Activated naive CD4-positive, alpha-beta T cell treated with anti-CD3 and anti-CD28 coated beads, Interleukin-2, amount 10 ng/mL, durations not matched to agents 7 days and 5 days (primary cell): ENCODE measurements around the gene PRKCA.
"Not testable (repeated sequence)": the region's sequence is repeated elsewhere in the genome, so short reads cannot be mapped to it uniquely, and the experiment has no call there.

Source experiments
- CTCF ChIA-PET: fragments of 350-600 bp; sonication (Branson Sonifier 250); formaldehyde crosslinking; loops from one replicate; lab custom pipeline; 2021; ENCODE audit warnings: antibody characterized with exemption; lab: Charles Lee
- DNase-seq: peaks from one replicate; pipeline ENCODE4 v3.0.0-alpha.2; 2020
- H3K27ac Mint-ChIP-seq: one replicate; pipeline ENCODE4 v1.8.0; 2021; ENCODE audit warnings: mild to moderate bottlenecking, moderate library complexity, mixed read lengths
- H3K27me3 Mint-ChIP-seq: one replicate; pipeline ENCODE4 v1.8.0; 2021; ENCODE audit warnings: mild to moderate bottlenecking, mixed read lengths
- H3K36me3 Mint-ChIP-seq: one replicate; pipeline ENCODE4 v1.8.0; 2021; ENCODE audit warnings: mixed read lengths
- H3K4me1 Mint-ChIP-seq: one replicate; pipeline ENCODE4 v1.8.0; 2021; ENCODE audit warnings: mixed read lengths
- H3K4me3 Mint-ChIP-seq: one replicate; pipeline ENCODE4 v1.8.0; 2021; ENCODE audit warnings: mild to moderate bottlenecking, moderate library complexity, mixed read lengths
- H3K9me3 Mint-ChIP-seq: one replicate; pipeline ENCODE4 v1.8.0; 2021; ENCODE audit warnings: mixed read lengths

PRKCA gene

DNA sequence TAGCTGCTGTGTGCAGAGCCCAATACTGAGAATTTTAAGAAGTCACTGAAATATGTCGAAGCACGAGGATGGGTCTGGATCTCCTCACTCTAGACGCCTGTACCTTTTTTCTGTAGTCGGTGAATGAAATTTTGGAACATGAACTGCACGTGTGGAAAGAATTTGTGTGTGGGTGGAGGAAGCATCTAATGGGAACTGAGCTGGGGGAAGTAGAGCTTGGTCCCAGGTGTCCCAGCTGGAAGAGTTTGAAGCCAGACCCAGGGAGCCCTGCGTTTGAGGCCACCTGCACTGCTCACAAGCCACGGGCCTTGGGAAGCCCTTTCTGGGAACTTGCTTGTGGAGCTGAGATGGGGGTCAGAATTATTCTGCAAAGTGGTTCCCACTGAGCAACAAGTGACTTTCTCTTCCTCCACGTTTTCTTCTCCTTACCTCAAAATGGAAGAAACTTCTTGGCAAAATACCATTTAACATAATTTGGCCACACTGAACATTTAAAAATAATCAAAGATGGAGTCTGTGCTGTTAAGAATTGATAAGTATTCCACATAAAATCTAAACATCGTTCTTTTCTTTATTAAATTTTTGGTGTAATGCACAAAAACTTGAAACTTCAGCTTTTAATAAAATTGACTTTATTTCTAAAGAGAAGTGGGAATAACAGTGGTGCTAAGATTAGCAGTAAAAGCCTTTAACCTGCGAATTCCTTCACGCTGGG is 163.8 kb downstream of the PRKCA start:
- Mint-ChIP-seq H3K36me3 (peaks cover 20% of the 10 kb centered on the region), H3K27me3 (no peaks in the 10 kb centered on the region), H3K9me3 (no peaks in the 10 kb centered on the region), H3K4me1 (peaks cover 56% of the 10 kb centered on the region), H3K4me3 (no peak overlapping the region), H3K27ac (peak overlapping the region; percentile 85)
- DNase-seq: no peak
- CTCF ChIA-PET: interaction anchor here (2.6 kb wide), 1 partner anchor 101 kb away, joined by 10 read pairs; no protein-coding TSS in a partner anchor

- Mint-ChIP-seq H3K9me3 (no peaks in the 10 kb centered on the region), H3K27me3 (no peaks in the 10 kb centered on the region), H3K4me1 (peaks cover 58% of the 10 kb centered on the region), H3K27ac (peak overlapping the region; percentile 85), H3K36me3 (peaks cover 15% of the 10 kb centered on the region), H3K4me3 (peak overlapping the region; percentile 33)
- CTCF ChIA-PET: interaction anchor here (1.6 to 2.6 kb wide), 2 partner anchors 45 to 100 kb away, joined by 3 to 10 read pairs; no protein-coding TSS in a partner anchor
- DNase-seq: peak; percentile 60
Measured at GRCh38 chr17:66466840-66467367, 164.5 kb downstream of the PRKCA start.

- no peak for DNase-seq
- H3K4me3 Mint-ChIP-seq: no peak overlapping the region
- CTCF ChIA-PET: interaction anchor here (1.6 kb wide), 1 partner anchor 44 kb away, joined by 3 read pairs; no protein-coding TSS in a partner anchor
- H3K27ac Mint-ChIP-seq: no peak overlapping the region
- H3K9me3 Mint-ChIP-seq: no peaks in the 10 kb centered on the region
- peaks cover 61% of the 10 kb centered on the region for H3K4me1 Mint-ChIP-seq
- peaks cover 21% of the 10 kb centered on the region for H3K36me3 Mint-ChIP-seq
- no peaks in the 10 kb centered on the region for H3K27me3 Mint-ChIP-seq
Measured at GRCh38 chr17:66467766-66468165, 165.4 kb downstream of the PRKCA start.

DNA sequence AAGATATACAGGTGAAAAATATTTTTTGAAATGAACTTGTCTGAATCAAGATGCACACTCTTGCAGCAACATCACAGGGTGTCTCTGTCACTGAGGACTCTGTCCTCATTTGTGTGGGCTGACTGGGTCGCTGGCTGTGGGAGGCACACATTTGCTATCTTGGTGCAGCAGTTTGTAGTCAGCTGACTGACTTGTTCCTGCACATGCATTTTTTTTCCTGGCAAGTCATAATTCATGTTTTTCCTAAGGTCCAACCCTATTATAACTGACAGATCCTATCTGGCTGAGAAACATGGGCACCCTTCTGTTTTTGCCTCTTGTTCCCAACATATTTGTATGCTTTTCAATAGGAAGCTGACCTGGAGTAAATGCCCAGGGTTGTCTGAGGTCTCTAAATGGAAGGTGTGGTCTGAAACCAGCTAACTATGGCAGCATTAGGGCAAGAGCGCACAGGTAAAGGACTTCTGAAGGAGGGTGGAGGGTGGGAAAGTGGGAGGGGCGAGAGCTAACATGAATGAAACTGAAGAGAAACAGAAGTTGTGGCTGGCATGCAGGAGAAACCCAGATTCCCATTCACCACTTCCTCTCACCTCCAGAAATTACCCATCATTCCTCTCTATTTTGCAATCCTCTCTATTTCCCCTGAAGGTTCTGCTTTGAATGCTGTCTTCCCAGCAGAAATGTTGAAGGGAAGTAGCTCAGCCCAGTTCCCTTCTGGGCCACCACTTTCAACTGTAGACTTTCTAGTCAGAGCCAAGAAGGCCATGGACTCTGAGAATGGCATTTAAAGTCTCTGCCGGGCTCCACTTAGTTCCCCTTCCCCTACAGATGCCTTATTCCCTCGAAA is 166.1 kb downstream of the PRKCA start:
- Mint-ChIP-seq H3K27me3 (no peaks in the 10 kb centered on the region), H3K9me3 (no peaks in the 10 kb centered on the region), H3K36me3 (peaks cover 26% of the 10 kb centered on the region), H3K4me3 (no peak overlapping the region), H3K27ac (peak overlapping the region; percentile 54), H3K4me1 (peaks cover 62% of the 10 kb centered on the region)
- no peak for DNase-seq
- CTCF ChIA-PET: interaction anchor here (0.7 to 1.6 kb wide), 3 partner anchors 43 to 213 kb away, joined by 3 to 4 read pairs (median 3); no protein-coding TSS in a partner anchor

GRCh38 chr17:66469088-66469442 is 166.7 kb downstream of the PRKCA start:
- no peaks in the 10 kb centered on the region for H3K9me3 Mint-ChIP-seq
- H3K27ac Mint-ChIP-seq: peak overlapping the region; percentile 54
- H3K27me3 Mint-ChIP-seq: no peaks in the 10 kb centered on the region
- H3K4me3 Mint-ChIP-seq: no peak overlapping the region
- DNase-seq: no peak
- CTCF ChIA-PET: interaction anchor here (0.8 kb wide), 1 partner anchor 98 kb away, joined by 4 read pairs; no protein-coding TSS in a partner anchor
- peaks cover 26% of the 10 kb centered on the region for H3K36me3 Mint-ChIP-seq
- H3K4me1 Mint-ChIP-seq: peaks cover 60% of the 10 kb centered on the region

DNA sequence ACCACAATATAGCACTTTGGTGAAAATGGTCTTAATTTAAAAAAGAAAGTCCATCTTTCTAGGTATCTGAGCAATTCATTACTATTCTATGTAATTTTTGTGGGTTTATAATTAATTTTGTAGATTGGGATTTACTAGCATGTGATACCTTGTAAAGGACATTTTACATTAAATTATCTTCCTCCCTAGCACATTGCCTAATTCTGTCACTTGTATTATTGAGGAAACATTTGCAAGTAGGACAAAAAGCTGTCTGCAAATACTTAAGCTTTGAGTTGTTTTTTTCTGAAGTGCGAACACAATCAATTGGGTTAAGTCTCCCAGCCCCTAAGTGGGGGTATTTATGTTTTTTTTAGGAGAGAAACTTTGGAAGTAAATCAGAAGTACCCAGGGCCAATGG is 167.0 kb downstream of the PRKCA start:
- CTCF ChIA-PET: no interaction called here
- Mint-ChIP-seq H3K4me1 (peaks cover 60% of the 10 kb centered on the region), H3K27me3 (no peaks in the 10 kb centered on the region), H3K27ac (peak overlapping the region; percentile 54), H3K36me3 (peaks cover 26% of the 10 kb centered on the region), H3K4me3 (no peak overlapping the region), H3K9me3 (no peaks in the 10 kb centered on the region)
- DNase-seq: no peak

GRCh38 chr17:66469890-66470289 is 167.5 kb downstream of the PRKCA start:
- no peaks in the 10 kb centered on the region for H3K27me3 Mint-ChIP-seq
- H3K27ac Mint-ChIP-seq: no peak overlapping the region
- no peak for DNase-seq
- H3K4me3 Mint-ChIP-seq: no peak overlapping the region
- H3K4me1 Mint-ChIP-seq: peaks cover 64% of the 10 kb centered on the region
- CTCF ChIA-PET: no interaction called here
- peaks cover 26% of the 10 kb centered on the region for H3K36me3 Mint-ChIP-seq
- H3K9me3 Mint-ChIP-seq: no peaks in the 10 kb centered on the region

GRCh38 chr17:66472123-66472522 is 169.7 kb downstream of the PRKCA start:
- no peaks in the 10 kb centered on the region for H3K9me3 Mint-ChIP-seq
- no peaks in the 10 kb centered on the region for H3K27me3 Mint-ChIP-seq
- peaks cover 25% of the 10 kb centered on the region for H3K36me3 Mint-ChIP-seq
- CTCF ChIA-PET: no interaction called here
- H3K27ac Mint-ChIP-seq: no peak overlapping the region
- H3K4me3 Mint-ChIP-seq: no peak overlapping the region
- DNase-seq: no peak
- H3K4me1 Mint-ChIP-seq: peaks cover 52% of the 10 kb centered on the region

DNA sequence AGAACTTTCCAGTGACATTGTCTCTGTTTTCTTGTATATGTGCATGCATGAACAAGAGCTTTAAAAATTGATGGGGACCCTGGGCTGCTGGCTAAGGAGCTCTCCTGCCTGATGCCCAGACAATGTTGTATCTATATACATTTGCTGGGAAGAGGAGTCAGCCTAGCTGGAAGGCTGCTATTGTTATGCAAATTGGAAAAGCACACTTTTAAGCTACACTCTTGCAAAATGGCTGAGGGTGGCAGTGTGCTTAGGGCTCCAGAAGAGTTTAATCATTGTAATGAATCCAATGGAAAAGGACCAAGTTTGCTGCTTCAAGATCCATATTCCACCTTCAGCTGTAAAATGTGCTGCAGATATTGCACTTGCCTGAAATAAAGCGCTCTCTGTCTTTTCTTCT is 171.8 kb downstream of the PRKCA start:
- Mint-ChIP-seq H3K27ac (no peak overlapping the region), H3K36me3 (peaks cover 30% of the 10 kb centered on the region), H3K4me3 (no peak overlapping the region), H3K9me3 (peaks cover 2% of the 10 kb centered on the region), H3K4me1 (peaks cover 30% of the 10 kb centered on the region), H3K27me3 (no peaks in the 10 kb centered on the region)
- no peak for DNase-seq
- CTCF ChIA-PET: interaction anchor here (1.3 kb wide), 1 partner anchor 11 kb away, joined by 3 read pairs; no protein-coding TSS in a partner anchor

GRCh38 chr17:66474806-66475497 is 172.5 kb downstream of the PRKCA start:
- H3K4me3 Mint-ChIP-seq: no peak overlapping the region
- H3K27me3 Mint-ChIP-seq: no peaks in the 10 kb centered on the region
- H3K4me1 Mint-ChIP-seq: peaks cover 29% of the 10 kb centered on the region
- DNase-seq: no peak
- no peak overlapping the region for H3K27ac Mint-ChIP-seq
- CTCF ChIA-PET: no interaction called here
- peaks cover 4% of the 10 kb centered on the region for H3K9me3 Mint-ChIP-seq
- H3K36me3 Mint-ChIP-seq: peaks cover 34% of the 10 kb centered on the region

GRCh38 chr17:66476014-66476413 is 173.6 kb downstream of the PRKCA start:
- Mint-ChIP-seq H3K27ac (no peak overlapping the region), H3K27me3 (no peaks in the 10 kb centered on the region), H3K36me3 (peaks cover 40% of the 10 kb centered on the region), H3K4me3 (no peak overlapping the region), H3K4me1 (peaks cover 28% of the 10 kb centered on the region), H3K9me3 (peaks cover 6% of the 10 kb centered on the region)
- CTCF ChIA-PET: no interaction called here
- DNase-seq: no peak

- H3K9me3 Mint-ChIP-seq: peaks cover 6% of the 10 kb centered on the region
- peaks cover 38% of the 10 kb centered on the region for H3K36me3 Mint-ChIP-seq
- peaks cover 18% of the 10 kb centered on the region for H3K4me1 Mint-ChIP-seq
- CTCF ChIA-PET: no interaction called here
- no peak for DNase-seq
- H3K27me3 Mint-ChIP-seq: no peaks in the 10 kb centered on the region
- no peak overlapping the region for H3K27ac Mint-ChIP-seq
- no peak overlapping the region for H3K4me3 Mint-ChIP-seq
Measured at GRCh38 chr17:66477615-66478283, 175.3 kb downstream of the PRKCA start.

GRCh38 chr17:66479230-66479889 is 176.9 kb downstream of the PRKCA start:
- H3K27me3 Mint-ChIP-seq, DNase-seq, H3K9me3 Mint-ChIP-seq, H3K27ac Mint-ChIP-seq, H3K4me3 Mint-ChIP-seq, CTCF ChIA-PET: not testable (repeated sequence)
- Mint-ChIP-seq H3K36me3 (peaks cover 34% of the 10 kb centered on the region), H3K4me1 (peaks cover 14% of the 10 kb centered on the region)
